GM18870 (cell line): Measurements from ENCODE around the gene SCUBE2.

Experiments
- ATAC-seq: cut with Tn5 transposase; IDR thresholded peaks from one replicate; pipeline ENCODE4 v1.9.1; 2021; ENCODE audit warnings: moderate library complexity; ENCODE audit not compliant: unreplicated experiment

Gene SCUBE2

DNA sequence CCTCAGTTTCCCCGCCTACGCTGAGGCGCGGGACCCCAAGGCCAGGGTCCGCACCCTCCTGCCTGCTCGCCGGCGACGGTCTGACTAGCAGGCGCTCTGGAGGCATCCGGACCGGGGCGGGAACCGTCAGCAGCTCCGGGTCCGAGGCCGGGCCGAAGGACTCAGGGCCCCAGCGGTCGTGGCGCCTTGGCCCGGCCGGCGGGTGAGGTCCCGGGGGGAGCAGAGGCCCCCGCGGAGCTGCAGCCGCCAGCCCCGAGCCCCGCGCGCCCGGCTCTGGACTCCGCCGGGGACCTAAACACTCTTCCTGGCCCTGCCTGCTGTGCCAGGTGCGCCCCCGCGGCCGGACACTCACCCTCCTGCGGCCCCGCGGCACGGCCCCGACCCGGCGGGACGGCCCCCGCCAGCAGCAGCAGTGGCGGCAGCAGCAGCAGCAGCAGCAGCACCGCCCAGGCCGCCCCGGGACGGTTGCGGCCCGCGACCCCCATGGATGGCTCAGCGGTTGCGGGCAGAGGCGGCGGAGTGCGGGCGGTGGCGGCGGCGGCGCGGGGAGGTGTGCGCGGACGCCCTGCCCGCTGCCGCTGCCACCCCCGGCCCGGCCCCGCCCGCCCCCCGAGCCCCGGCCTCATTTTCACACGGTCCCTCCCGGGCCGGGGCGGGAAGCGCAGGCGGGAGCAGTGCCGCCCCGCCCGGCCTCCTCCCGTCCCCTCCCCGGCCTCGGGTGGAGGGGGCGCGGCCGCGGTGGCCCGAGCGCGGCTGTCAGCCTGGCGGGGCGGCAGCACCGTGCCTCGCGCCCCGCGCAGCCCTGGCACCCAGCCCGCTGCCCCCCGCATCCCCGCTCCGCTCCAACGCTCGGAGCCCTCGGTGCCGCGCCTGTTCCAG is at the start of gene SCUBE2:
Gene SCUBE2, minus strand, starts transcription at position 556 of the 879 bp plus-strand sequence. Its CDS starts 71 bp downstream, at position 485.
- no peak for ATAC-seq

DNA sequence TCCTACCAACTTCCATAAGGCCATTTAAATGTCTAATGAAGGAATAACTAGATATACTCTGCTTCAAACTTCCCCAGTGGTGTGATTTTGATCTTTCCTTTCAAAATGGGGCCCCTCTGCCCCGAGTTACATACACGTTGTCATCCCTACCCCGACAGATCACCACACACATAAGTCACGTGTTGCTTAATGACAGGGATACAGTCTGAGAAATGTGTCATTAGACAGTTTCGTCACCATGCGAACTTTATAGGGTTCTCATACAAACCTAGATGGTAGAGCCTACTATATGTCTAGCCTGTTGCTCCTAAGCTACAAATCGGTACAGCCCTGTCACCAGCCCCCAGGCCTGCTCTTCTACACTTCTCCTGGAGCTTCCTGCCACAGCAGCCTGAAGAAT is 49.8 kb upstream of the SCUBE2 start:
- ATAC-seq, result no peak

DNA sequence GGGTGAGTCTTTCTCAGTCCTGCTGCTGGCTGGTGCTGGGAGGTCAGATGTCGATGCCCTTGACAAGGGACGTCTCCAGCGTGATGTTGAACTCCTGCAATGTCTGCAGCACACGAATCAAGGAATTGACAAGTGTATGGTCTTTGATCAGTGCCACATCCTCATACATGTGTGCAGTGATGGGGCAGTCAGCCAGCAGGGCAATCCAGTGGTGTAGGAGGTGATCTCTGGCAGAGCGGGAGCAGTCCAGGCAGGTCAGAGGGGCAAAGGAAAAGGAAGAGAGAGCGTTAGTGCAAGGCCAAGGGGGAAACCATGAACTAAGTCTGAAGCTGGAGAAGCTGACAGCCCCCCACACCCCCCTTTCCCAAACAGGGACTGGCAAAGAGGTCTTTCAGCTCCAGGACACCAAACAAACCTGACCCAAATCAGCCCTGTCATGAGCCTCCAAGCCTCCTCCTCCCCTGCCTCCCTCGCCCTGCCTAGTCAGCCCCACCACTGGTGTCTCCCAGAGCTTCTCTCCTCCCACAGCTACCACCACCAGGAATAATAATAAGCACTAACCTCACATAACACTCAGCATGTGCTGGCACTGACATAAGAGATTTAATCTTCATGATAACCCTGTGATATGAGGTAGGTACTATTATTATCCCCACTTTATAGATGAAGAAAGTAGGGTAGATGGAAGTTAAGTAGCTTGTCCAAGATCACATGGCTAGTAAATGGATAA is 48.4 kb upstream of the SCUBE2 start:
- ATAC-seq, result no peak

DNA sequence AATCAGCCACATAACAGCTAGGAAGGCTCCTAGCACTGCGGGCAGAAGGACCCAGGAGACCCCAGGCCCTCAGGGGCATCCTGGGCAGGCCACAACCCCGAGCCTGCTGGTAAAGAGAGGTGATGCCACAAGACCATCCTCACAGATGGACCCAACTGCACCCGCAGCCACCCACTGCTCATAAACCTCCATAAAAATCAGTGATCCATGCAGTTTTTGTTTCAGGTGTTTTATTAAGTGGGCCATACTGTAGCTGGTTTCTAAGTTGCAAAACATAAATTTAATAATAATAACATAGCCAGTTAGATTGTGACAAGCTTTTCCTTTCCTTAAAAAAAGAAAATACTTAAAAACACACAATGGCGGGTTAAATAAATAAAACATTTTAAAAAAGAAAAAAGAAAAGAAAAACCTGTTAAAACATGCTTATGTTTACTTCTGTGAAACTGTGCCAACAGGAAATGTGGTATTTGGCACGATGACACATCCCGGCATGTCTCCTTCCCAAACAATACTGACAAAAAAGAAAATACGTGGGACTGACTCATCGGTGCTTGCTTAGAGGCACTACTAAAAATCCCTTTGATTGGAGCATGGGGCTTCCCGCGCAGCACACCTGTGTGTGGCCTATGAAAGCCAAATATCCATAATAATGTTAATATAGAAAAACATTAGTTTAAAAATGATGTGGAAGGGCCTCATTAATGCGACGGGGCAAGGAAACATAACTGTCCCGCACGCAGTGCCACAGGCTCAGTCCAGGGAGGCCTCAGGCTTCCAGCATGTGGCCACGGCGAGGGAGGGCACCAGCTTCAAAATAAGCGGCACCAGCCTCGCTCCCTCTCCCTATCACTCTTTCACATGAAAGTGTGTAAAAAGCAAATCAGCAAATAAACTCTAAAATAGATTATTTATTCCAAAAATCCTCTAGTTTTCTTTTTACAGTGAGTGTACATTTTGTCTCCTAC is 47.5 kb upstream of the SCUBE2 start:
- ATAC-seq, result no peak

DNA sequence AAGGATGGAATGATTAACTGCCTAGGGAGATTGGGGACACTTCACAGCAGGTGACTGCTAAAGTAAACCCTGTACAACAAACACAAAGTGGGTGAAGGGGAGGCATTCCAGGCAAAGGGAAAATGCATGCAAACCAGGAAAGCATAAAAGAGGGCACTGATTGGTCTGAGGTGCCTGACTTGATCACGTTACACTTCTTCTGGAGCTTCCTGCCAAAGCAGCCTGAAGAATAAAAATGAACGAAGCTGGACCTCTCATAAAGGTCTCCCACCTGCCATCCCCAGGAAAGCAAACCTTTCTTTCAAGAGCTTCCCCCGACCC is 46.7 kb upstream of the SCUBE2 start:
- ATAC-seq, result no peak

DNA sequence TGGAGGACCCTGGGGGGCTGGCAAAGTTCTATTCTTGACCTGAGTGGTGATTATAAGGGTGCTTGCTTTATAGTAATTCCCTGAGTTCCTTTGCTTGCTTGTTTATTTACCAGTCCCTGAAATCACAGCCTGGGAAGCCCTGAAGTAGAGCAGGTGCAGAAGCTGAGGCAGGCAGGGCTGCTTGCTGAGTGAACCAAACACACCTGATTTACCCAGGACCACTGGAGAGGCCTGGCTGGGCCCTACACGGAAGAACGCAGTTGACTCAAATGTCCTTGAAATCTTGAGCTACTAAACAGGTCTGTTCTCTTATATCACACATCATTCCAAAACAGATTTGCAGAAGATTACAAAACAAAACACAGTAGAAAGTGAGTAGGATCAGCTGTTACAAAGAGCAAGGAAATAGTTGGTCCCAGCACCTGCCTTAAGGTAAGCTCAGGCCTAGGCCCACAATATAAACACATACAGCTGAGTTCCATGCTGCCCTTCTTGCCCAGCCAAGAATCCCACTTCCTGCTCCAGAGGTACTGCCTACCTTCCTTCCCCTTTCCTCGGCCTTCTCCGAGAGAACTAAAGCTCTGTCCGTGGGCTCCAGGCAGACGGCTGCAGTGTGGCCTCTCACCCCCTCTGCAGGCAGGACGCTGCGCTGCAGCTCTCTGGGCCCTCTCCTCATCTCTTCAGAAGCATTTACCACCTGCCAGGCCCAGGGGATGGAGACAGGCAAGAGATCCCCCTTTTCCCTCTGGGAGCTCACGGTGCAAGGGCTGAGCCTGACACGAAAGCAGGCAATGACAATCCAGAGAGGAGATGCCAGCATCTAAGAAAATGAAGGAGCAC is 46.1 kb upstream of the SCUBE2 start:
- ATAC-seq, result no peak

DNA sequence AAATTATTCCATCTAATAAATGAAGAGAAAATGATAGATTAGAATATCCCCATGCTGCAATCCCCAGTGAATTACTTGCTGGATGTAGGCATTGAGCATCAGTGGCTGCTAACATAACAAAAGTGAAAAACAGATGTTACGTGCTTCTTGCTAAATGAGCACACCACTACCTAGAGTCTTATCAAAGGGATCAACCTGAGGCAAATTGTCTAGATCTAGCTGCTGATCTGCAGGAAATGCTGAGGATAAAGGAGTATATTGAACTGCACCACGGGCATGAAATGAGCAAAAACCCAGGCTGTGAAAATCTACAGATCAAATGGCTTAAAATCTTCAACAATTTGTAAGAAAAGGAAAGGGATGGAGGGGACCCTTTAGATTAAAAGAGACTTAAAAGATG is 45.3 kb upstream of the SCUBE2 start:
- ATAC-seq, result no peak

DNA sequence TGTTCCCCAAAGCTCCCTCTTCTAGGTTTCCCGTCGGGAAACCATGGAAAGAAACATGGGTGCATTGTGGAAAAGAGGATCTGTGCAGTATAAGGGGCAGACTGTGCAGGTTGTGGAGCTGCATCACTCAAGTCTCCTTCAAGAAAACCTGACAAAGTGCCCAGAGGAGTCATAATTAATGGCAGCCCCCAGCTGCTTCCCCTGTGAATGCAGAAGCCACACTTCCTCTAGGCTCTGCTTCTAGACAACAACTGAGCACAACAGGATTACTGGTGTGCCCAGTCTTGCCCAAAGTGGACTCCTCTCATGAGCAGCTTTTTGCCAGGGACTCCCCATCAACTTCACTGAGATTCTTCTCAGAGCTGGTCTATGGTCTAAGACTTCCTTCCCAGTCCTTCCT is 42.6 kb upstream of the SCUBE2 start:
- no peak for ATAC-seq

DNA sequence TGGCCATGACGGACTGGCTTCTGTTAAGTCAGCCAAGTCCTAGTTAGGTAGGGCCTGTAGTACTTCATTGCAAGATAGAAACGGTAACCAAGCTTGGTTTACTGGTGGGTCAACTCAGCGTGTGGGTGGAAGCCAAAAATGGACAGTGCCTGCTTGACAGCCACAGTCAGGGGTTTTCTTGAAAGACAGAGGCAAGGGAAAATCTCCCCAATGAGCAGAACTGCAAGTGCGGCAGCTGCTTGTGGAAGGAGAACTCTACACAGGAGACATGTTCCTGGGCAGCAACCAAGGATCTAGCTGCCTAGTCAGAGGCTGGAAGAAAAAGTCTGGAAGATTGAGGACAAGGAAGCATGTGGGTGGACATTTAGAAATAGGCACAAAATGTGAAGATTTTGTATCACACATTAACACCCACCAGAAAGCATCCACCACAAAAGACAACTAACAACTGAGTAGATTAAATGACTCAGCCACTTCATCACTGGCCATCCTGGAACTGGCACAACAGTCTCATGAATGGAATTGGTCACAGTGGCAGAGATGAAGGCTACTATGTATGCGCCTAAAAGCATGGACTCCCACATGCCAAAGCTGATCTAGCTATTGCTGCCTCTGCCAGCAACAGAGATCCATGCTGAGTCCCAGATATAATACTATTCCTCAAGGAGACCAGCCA is 40.9 kb upstream of the SCUBE2 start:
- no peak for ATAC-seq

DNA sequence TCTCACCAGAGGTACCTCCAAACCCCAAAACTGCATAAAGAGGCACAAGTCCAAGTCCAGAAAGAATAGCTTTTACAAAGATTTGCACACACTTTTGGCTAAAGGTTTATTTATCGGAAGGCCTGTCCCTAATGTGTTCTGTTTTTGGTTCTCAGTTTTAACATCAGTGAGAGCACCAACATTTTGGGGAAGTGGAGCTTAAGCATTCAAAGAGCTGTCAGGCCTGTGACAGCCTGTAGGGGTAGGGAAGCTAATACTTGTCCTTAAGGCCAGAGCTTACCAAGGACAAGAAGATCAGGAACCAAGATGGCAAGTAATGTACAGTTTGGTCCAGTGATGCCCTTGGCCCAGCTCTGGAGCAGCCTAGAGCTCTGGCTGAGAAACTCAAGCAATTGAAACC is 38.9 kb upstream of the SCUBE2 start:
- no peak for ATAC-seq

DNA sequence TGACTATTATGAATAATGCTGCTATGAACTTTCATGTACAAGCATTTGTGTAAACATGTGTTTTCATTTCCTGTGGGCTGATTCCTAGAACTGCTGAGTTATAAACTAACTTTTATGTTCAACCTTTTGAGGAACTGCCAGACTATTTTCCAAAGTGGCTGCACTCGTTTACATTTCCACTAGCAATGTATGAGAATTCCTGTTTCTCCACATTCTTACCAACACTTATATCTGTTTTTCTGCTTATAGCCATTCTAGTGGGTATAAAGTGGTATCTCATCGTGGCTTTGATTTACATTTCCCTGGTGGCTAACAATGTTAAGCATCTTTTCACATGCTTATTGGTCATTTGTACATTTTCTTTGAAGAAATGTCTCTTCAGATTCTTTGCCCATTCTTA is 35.2 kb upstream of the SCUBE2 start:
- ATAC-seq, result no peak

DNA sequence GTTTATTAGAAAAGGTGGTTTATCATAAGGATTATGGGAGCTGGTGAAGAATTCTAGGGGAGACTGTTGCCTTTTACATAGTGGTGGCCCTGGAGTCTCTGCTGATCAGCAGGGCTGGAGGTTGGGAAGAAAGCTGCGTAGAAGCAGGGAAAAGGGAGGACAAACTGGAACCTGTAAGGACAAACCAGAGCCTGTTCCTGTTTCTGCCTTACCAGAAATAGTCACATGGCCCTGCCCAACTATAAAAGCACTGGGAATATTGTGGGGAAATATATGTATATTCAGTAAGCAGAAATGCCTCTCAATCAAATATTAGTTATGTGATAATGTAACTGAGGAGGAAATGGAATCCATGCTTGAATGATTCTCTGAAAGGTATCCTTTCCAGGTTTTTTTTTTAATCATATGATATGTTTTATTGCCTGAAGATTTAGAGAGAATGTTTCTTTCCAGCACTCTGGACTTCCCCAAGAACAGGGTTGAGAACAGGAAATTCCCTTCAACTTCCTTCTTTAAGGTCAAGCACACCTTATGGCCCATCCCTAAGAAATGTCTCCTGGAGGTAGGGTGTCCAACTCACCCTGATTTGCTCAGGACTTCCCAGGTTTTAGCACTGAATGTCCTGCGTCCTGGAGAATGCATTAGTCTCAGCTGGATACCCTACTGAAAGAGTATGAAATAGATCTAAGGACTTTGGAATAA is 33.9 kb upstream of the SCUBE2 start:
- ATAC-seq, result no peak

DNA sequence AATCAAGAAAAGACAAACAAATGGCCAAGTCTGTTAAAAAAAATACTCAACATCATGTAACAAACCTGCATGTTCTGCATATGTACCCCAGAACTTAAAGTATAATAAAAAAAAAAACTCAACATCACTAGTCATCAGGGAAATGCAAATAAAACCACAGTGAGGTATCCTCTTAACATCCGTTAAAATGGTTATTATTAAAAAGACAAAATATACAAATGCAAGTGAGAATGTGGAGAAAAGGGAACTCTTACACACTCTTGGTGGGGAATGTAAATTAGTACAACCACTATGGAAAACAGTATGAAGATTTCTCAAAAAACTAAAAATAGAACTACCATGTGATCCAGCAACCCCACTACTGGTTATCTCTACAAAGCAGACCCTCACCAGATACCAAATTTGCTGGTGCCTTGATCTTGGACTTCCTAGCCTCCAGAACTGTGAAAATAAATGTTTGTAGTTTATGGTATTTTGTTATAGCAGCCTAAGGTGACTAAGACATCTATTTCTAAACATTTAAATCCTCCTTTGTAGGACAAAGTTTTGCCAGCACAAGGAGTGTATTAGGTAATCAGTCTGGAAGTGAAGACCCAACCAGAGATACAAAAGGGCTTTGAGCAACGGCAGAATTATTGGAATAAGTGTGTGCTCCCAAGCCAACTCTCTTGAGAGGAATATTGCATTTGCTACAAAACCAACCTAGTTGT is 32.4 kb upstream of the SCUBE2 start:
- ATAC-seq, result no peak

DNA sequence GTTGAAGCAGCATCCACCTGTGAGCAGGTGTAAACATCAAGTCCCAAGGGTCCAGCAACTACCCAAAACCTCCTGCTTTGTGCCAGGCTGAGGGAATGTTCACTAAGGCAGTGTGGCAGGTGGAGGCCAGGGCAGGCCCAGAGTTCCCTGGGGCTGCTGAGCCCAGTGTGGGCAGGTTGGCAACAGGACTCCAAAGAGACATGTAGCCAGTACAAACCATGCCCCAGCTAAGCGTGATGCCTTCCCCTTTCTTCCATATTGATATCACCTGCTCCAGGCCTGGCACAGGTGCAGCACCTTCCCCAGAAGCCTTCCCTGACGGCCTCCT is 30.0 kb upstream of the SCUBE2 start:
- ATAC-seq, result no peak

DNA sequence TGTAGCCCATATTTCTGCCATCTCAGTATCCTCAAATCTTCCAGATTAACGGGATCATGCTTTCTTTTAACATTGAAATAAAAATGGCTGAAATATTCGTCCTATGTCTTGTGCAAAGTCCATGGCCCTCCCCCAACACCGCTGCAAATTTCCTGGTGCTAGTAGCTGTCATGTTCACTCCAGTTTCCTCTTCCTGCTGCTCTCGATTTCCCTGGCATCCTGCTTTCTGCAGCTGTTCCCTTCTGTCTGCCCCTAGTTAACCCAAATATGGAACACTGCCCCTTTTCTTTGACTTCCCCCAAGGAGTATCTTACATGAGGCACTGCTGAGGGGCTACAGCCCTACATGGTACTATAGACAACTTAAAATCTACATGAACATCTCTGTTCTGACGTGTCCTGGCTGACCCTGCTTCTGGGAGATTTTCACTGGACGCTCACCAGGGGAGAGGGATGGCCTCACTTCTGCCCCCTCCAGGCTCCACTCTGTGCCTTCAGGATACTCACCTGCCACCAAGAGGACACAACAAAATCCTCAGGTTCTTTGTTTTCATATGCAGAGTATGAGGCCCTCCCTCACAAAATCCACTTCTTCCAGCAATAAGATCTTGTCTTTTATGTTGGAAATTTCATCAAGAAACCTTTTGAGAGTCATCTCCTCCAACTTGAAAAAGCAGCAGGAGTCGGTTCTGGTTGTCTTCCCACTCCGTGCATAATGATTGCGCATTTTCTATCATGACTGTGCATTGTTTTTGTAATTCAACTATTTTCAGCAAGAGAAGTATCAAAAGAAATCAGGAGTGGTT is 29.5 kb upstream of the SCUBE2 start:
- ATAC-seq, result no peak

DNA sequence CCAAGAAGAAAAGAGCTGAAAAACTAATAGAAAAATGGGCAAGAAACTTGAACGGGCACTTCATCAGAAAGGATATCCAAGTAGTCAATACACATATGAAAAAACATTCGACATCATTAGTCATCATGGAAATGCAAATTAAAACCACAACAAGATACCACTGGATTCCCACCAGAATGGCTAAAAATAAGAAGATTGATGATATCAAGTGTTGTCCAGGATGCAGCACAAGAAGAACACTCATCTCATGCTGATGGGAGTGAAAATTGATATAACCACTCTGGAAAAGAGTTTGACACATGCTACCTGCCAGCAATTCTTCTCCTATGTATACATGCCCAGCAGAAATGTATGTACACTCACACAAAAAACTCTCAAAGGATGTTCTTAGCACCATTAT is 26.9 kb upstream of the SCUBE2 start:
- ATAC-seq, result no peak

DNA sequence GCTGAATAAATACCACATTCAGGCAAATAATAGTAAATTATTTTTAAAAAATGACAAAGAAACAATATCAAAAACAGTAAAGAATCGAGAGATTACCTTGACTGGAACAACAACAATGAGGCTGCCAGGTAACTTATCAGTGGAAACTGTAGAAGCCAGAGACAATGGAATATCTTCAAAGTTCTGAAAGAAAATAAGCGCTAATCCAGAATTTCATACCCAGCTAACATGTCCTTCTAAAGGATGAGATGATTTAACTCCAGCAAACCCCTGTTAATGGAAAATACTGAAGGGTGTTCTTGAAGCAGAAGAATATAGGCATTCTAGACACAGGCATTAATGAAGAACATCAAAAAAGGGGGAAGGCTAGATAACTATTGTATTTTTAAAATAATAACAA is 20.7 kb upstream of the SCUBE2 start:
- ATAC-seq, result no peak
